Effector CD4-positive, alpha-beta T cell (primary cell): ENCODE data around the gene SUFU.
"Not testable (repeated sequence)": the region's sequence is repeated elsewhere in the genome, so short reads cannot be mapped to it uniquely, and the experiment has no call there.

Source experiments
- DNase-seq: peaks from one replicate; pipeline ENCODE4 v3.0.0-alpha.2; 2020

The SUFU gene

GRCh38 chr10:102653060-102653459 lies 149.3 kb downstream of the SUFU start:
- DNase-seq: no peak

GRCh38 chr10:102654566-102654965 lies 150.8 kb downstream of the SUFU start:
- no peak for DNase-seq

GRCh38 chr10:102654969-102655368 lies 151.2 kb downstream of the SUFU start:
- DNase-seq: no peak

DNA sequence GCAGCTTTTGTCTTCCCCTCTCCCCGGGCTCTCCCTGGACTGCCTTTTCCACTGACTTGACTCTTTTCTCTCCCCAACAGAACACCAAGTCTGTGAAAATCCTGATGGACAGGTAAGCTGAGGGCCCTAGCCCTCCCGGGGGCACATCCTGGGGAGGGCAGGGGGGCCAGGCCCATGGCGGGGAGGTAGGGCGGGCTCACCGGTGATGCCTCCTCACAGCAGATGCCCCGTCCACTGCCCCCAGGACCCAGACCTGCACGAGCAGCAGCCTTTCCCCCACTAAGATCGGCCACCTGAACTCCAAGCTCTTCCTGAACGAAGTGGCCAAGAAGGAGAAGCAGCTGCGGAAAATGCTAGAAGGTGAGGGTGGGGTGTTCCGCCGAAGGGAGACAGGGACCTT lies 152.3 kb downstream of the SUFU start:
- DNase-seq: no peak

- no peak for DNase-seq
Measured at GRCh38 chr10:102656791-102657371, 153.1 kb downstream of the SUFU start.

- DNase-seq: no peak
Measured at GRCh38 chr10:102657451-102657850, 153.7 kb downstream of the SUFU start.

DNA sequence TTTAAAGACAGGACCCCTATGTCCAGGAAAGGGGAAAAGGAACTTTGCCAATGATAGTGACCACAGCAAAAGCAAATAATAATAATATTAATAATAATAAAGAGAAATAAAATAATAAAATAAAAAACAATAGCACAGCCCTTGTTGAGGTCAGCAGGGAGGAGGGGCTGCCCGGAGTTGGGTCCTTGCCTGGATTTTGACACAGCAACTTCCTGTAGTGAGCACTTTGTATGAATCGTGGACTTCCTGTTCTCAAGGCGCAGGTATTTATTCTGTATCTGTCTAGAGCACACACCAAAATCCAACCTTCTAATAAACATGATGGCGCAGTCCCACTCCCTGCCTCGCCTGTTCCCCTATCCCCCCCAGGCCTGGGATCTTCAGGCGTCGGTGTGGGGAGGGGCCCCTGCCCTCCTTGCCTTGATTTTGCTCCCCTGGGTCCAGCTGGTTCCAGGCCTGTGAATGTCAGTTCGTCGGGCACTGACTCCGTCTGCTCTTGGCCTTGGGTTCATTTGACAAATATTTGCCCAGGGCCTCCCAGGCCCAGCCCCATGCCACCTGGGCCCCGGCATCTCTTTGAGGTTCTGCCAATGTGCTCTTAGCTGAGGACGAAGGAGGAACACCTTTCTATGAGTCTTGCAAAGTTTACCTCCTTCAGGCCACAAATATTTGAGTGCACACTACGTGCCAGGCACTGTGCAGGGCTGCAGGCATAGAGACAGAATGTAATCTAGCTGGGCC lies 154.4 kb downstream of the SUFU start:
- no peak for DNase-seq

GRCh38 chr10:102658802-102659201 lies 155.0 kb downstream of the SUFU start:
- no peak for DNase-seq

- no peak for DNase-seq
Measured at GRCh38 chr10:102660888-102661657, 157.3 kb downstream of the SUFU start.

DNA sequence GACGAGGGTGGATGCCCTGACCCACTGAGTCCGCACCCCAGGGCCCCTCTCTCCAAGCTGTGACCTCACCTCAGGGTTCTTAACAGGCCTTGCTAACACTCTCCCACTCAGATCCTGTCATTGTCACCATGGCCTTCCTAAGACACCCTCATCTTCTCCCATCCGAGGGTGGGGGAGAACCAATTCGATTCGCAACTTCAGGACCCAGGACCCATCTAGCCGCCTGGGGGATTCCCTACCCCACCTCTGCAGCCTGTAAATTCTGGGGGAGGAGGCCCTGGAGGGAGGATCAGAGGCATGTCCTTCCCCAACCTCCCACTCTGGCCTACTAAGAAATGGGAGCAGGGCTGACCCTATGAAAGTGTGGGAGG lies 157.9 kb downstream of the SUFU start:
- DNase-seq: no peak

- no peak for DNase-seq
Measured at GRCh38 chr10:102665904-102666509, 162.2 kb downstream of the SUFU start.

GRCh38 chr10:102667411-102667810 lies 163.6 kb downstream of the SUFU start:
- not testable (repeated sequence) for DNase-seq

DNA sequence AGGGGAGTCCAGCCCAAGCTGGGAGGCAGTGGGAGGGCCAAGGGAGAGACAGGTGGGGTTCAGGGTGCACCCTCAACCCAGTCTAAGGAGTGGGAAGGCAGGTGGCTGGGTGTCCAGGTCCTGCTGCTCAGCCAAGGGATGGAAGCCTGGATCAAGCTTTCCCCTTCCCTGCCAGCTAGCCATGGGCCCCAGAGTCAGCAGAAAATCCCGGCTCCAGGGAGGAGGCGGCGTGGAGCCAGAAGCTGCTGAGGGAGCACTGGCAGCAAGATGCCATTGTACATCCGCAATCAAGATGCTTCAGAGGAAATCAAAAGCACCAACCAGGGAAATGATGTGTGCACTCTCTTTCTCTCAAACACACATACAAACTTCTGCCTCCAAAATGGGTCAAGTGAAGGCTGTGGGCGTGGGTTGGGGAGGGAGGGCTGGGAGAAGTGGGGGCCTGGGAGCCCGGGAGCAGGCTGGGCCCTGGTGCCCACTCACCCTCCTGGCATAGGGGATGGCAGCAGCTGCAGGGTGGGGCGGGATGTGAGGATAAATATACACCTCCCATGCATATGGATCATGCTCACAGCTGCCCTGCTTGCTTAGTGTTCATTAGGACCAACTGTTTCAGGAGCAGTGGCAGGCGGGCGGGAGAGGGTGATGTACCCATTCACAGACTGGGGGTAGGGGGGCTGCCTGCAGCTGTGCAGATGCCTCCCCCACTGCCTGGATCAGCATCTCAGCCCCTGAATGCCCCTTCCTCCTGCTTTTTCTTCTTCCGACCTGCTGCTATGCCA lies 164.7 kb downstream of the SUFU start:
- DNase-seq: no peak

DNA sequence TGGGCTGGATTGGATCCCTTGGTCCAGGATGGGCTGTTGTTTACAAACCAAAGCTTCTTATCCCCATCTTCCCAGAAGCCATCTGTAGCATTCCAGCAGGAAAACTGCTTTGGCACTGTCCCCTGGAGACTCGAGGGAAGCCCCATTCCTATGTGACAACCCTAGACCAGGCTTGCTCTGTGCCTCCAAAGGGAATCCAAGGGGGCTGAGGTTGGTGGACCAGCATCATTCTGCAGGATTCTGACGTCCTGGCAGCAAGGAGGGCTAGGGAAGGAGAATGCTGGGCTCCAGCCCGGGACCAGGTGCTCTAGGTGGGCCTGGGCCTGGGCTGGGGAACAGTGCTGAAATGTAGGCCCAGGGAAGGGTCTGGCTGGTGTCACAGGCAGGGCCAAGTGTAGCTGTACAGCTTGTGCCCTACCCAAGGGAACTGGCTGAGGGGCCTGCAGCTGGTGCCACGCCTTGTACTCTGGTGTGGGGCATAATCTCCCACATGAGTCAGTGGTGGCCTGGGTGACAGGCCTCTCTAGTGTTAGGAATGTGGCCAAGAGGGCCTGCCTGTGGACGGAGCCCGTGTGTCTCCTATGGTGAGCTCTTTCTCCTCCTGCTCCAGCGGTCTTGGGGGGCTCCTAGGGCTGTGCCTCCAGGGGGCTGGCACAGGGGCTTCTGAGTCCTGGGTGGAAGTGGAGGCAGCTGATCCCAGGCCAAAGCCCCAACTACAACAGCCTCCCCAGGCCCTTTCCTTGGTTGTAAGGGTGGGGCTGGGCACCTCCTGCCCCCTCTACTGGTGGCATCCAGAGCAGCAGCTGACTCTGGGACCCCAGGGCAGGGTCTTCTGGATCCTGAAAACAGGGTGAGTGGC lies 165.7 kb downstream of the SUFU start:
- no peak for DNase-seq

DNA sequence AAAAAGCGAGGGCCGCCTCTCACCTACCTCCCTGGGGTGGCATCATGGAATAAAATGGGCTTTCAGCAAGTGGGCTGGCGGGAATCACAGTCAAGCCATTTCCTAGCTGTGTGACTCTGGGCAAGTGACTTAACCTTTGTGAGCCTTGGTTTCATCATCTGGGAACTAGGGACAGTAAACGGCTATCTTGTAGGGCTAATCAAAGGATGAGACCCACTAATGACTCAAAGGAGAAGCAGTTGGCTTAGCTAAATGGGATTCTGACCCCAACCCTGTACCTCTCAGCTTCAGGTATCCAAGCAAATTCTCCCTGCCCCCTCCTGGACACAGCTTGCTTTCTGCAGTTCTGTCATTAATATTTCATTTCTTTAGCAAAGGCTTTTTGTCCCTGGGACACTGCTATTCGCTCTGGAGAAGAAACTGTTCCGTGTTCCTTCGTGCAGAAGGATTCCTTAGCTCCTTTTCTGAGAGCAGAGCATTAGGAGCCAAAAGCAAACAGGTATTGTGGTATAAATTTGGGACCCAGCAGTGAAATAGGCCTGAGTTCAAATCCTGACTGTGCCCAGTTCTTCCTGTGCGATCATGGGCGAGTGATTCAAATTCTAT lies 166.4 kb downstream of the SUFU start:
- no peak for DNase-seq

GRCh38 chr10:102670871-102671434 lies 167.2 kb downstream of the SUFU start:
- no peak for DNase-seq

- no peak for DNase-seq
Measured at GRCh38 chr10:102673236-102673818, 169.6 kb downstream of the SUFU start.

DNA sequence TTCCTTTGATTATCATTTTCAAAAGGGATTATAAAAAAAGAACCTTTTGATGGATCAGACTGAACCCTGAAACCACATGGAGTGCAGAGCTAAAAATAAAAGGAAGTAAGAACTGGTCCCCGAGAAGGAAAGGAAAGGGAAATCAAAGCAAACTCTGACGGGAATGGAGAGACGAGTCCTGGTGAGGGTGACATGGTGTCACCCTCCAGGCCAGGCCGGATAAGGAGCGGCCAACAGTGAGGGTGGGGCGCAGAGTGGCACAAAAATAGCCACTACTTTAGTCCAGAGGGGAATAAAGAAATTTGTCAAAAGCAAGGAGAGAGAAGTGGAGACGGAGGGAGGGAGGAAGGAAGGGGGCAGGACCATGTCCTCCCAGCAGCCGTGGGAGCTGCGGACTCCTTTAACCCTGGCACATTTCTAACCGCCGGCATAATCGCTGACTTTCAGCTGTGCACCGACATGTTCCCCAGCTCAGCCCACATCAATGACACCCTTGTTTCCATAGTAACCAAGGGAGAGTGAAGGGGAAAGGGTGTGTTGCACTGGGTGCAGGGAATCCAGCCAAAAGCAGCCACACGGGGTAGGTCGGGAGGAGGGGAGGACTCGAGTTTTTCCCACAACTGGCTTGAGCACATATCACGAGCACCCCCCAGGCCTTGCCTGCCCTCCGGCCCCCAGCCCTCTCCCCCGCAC lies 170.2 kb downstream of the SUFU start:
- DNase-seq: peak; percentile 69

- DNase-seq: no peak
Measured at GRCh38 chr10:102674566-102674965, 170.8 kb downstream of the SUFU start.
